Measurements from ENCODE around the gene CALML3. TPM values are rescaled to one million over a fixed set of nuclear protein-coding genes. Genes with fewer than 3 reads are reported as not detected.

CALML3 gene
- total and polyA plus RNA-seq, 2 of the 13 experiments (the other 11 are each of a cell fraction or from before 2014, with no cell fraction given) = not detected

- CTCF ChIA-PET (ENCODE audit: low intra/inter-chr PET ratio, low total read pairs) = no interaction called here
- ATAC-seq = no peak
- WGBS (ENCODE audit: low lambda C conversion rate) = 79% methylated on average over 17 of the region's 17 CpGs
Measured at GRCh38 chr10:5511885-5512280, 12.9 kb upstream of the CALML3 start.

DNA sequence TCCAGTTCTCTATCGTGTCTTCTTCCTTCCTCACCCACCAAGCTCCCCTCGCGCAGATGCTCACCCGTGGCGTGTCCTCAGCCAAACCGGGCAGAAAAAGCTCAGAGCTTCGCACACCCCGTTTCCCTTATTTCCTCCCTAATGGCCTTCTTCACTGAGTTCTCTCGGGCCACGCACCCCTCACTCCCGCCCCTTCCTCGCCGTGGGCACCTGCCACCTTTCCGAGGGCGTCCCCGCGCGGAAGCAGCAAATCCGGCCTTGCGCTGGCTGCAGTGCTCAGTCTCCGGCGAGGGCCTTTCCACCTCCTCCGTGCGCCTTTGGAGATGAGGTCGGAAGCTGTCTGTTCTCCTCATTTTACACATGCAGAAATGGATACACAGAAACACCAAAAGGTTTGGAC lies 12.4 kb upstream of the CALML3 start:
- Histone ChIP-seq H3K4me3 (replicated peaks in 1 of 3; ENCODE audit: insufficient read depth in 1 of 3, low read depth in 2 of 3, low read length in 3 of 3) (no peak overlapping the region), H3K27ac (ENCODE audit: extremely low read length, insufficient read depth, low read length) (no peak overlapping the region), H4K20me1 (ENCODE audit: insufficient read depth, low read length) (no peaks in the 10 kb centered on the region), H3K9me3 (ENCODE audit: low read length) (no peaks in the 10 kb centered on the region), H3K79me2 (ENCODE audit: insufficient read depth, low read length) (no peaks in the 10 kb centered on the region), H3K27me3 (ENCODE audit: control insufficient read depth in 1 of 2, insufficient read depth in 2 of 2, low read length in 2 of 2) (peaks cover 5 to 21% of the 10 kb centered on the region in 2 experiments; a peak in 3 of 5 replicates), H3K9ac (ENCODE audit: insufficient read depth, low read depth, low read length) (no peak overlapping the region), H2AFZ (ENCODE audit: low read length) (no peak overlapping the region), H3K36me3 (replicated peaks in 1 of 2; ENCODE audit: control insufficient read depth in 1 of 2, insufficient read depth in 2 of 2, low read length in 2 of 2) (no peaks in the 10 kb centered on the region), H3K4me1 (ENCODE audit: insufficient read depth, low read length) (peaks cover 40% of the 10 kb centered on the region), H3K4me2 (ENCODE audit: low read depth, low read length) (no peak overlapping the region)
- DNase-seq (ENCODE audit: low spot score) (no peak), FAIRE-seq (no peak), ATAC-seq (no peak)
- intact Hi-C loops (cut with micrococcal nuclease; ENCODE audit: unreplicated experiment) (loop anchor here (10.0 kb wide), 1 partner anchor 68 kb away; no protein-coding TSS in a partner anchor), in situ Hi-C loops (cut with HindIII; ENCODE audit: extremely low pct_ligation_motif_present, low pct_unique_long_range_greater_than_20kb) (no loop called here)
- no TSS peak for BruUV-seq (replicated peaks)
- ChIA-PET CTCF (ENCODE audit: low intra/inter-chr PET ratio, low total read pairs) (no interaction called here), POLR2A (no interaction called here)
- 84% methylated on average over 25 of the region's 25 CpGs for WGBS (ENCODE audit: low lambda C conversion rate)
- TF ChIP-seq ZNF101 (CRISPR knock-in tag; IDR thresholded peaks at IDR 0.05; ENCODE audit: borderline replicate concordance, low read depth) = no peak
- TF ChIP-seq ZNF629 (CRISPR knock-in tag; conservative IDR thresholded peaks at IDR 0.05) = no peak
- no peak for TF ChIP-seq SALL1 (CRISPR knock-in tag; IDR thresholded peaks at IDR 0.05)
- no peak for TF ChIP-seq SPEN (CRISPR knock-in tag; IDR thresholded peaks at IDR 0.05; ENCODE audit: low read depth)
- TF ChIP-seq YEATS4 (CRISPR knock-in tag; IDR thresholded peaks at IDR 0.05; ENCODE audit: borderline replicate concordance) = no peak
- TF ChIP-seq MXD4 (CRISPR knock-in tag; IDR thresholded peaks at IDR 0.05) = no peak
- no peak for TF ChIP-seq ZNF577 (CRISPR knock-in tag; IDR thresholded peaks at IDR 0.05; ENCODE audit: borderline replicate concordance, low read depth)
- TF ChIP-seq ZFP1 (CRISPR knock-in tag; IDR thresholded peaks at IDR 0.05) = no peak
- TF ChIP-seq ZNF543 (CRISPR knock-in tag; IDR thresholded peaks at IDR 0.05) = no peak
- TF ChIP-seq FLYWCH1 (CRISPR knock-in tag; IDR thresholded peaks at IDR 0.05) = no peak
- no peak for TF ChIP-seq TCF12 (IDR thresholded peaks at IDR 0.05)
- TF ChIP-seq TCF12 (CRISPR knock-in tag; IDR thresholded peaks at IDR 0.05) = no peak
- TF ChIP-seq MAX (IDR thresholded peaks at IDR 0.05) = no peak
- TF ChIP-seq ZSCAN5A (CRISPR knock-in tag; IDR thresholded peaks at IDR 0.05; ENCODE audit: borderline replicate concordance) = no peak
- no peak for TF ChIP-seq KLF9 (CRISPR knock-in tag; IDR thresholded peaks at IDR 0.05; ENCODE audit: low read depth)
- no peak for TF ChIP-seq SMYD3 (CRISPR knock-in tag; IDR thresholded peaks at IDR 0.05)
- no peak for TF ChIP-seq KDM2A (CRISPR knock-in tag; IDR thresholded peaks at IDR 0.05; ENCODE audit: borderline replicate concordance, low read depth)
- no peak for TF ChIP-seq ZFP82 (CRISPR knock-in tag; IDR thresholded peaks at IDR 0.05; ENCODE audit: borderline replicate concordance)

More at GRCh38 chr10:5511885-5512280, 12.9 kb upstream of the CALML3 start:
- no peak for FAIRE-seq
- no peaks in the 10 kb centered on the region for H3K36me3 ChIP-seq (replicated peaks in 1 of 2; ENCODE audit: control insufficient read depth in 1 of 2, insufficient read depth in 2 of 2, low read length in 2 of 2)
- in situ Hi-C loops (cut with HindIII; ENCODE audit: extremely low pct_ligation_motif_present, low pct_unique_long_range_greater_than_20kb) (no loop called here), intact Hi-C loops (cut with micrococcal nuclease; ENCODE audit: unreplicated experiment) (loop anchor here (10.0 kb wide), 1 partner anchor 67 kb away; no protein-coding TSS in a partner anchor)
- no peaks in the 10 kb centered on the region for H3K79me2 ChIP-seq (ENCODE audit: insufficient read depth, low read length)
- H4K20me1 ChIP-seq (ENCODE audit: insufficient read depth, low read length) = no peaks in the 10 kb centered on the region
- H3K9me3 ChIP-seq (ENCODE audit: low read length) = no peaks in the 10 kb centered on the region
- no peak overlapping the region for H3K4me3 ChIP-seq (replicated peaks in 1 of 3; ENCODE audit: insufficient read depth in 1 of 3, low read depth in 2 of 3, low read length in 3 of 3)
- POLR2A ChIA-PET = no interaction called here
- H3K27ac ChIP-seq (ENCODE audit: extremely low read length, insufficient read depth, low read length) = no peak overlapping the region
- DNase-seq (ENCODE audit: low spot score) = no peak
- peaks cover 40% of the 10 kb centered on the region for H3K4me1 ChIP-seq (ENCODE audit: insufficient read depth, low read length)
- H3K27me3 ChIP-seq (ENCODE audit: control insufficient read depth in 1 of 2, insufficient read depth in 2 of 2, low read length in 2 of 2) = peaks cover 6 to 25% of the 10 kb centered on the region in 2 experiments; a peak in 3 of 5 replicates
- H3K9ac ChIP-seq (ENCODE audit: insufficient read depth, low read depth, low read length) = no peak overlapping the region
- no TSS peak for BruUV-seq (replicated peaks)
- no peak overlapping the region for H2AFZ ChIP-seq (ENCODE audit: low read length)
- no peak for TF ChIP-seq GFI1 (CRISPR knock-in tag; IDR thresholded peaks at IDR 0.05; ENCODE audit: borderline replicate concordance)
- no peak for TF ChIP-seq HIVEP1 (CRISPR knock-in tag; IDR thresholded peaks at IDR 0.05)
- no peak overlapping the region for H3K4me2 ChIP-seq (ENCODE audit: low read depth, low read length)

Data from HepG2 (cell line).